Muscle of leg (tissue), 11 donors: ENCODE data around the gene GM2A. TPM values are rescaled to one million over a fixed set of nuclear protein-coding genes. Genes with fewer than 3 reads are reported as not detected.
A peak's percentile ranks its signal among the peaks of the same experiment; 100 is the strongest.
"Not testable (repeated sequence)": the region's sequence is repeated elsewhere in the genome, so short reads cannot be mapped to it uniquely, and the experiment has no call there.

Experiments
- DNase-seq: peaks from one replicate; pipeline ENCODE4 v3.0.0; 2013
- H3K27ac ChIP-seq: one replicate; pipeline ENCODE4 v1.5.1; 2013; ENCODE audit warnings: mild to moderate bottlenecking, low read length, control low read depth
- H3K27me3 ChIP-seq: one replicate; pipeline ENCODE4 v1.6.1; 2013; ENCODE audit warnings: low read length; ENCODE audit not compliant: control insufficient read depth, insufficient read depth
- H3K36me3 ChIP-seq: one replicate; pipeline ENCODE4 v1.6.1; 2013; ENCODE audit warnings: low read length; ENCODE audit not compliant: control insufficient read depth, insufficient read depth
- H3K4me1 ChIP-seq: one replicate; pipeline ENCODE4 v1.6.1; 2013; ENCODE audit warnings: low read length; ENCODE audit not compliant: control insufficient read depth, insufficient read depth
- H3K4me3 ChIP-seq: one replicate; pipeline ENCODE4 v1.5.1; 2013; ENCODE audit warnings: low read length, control low read depth
- H3K9me3 ChIP-seq: replicated peaks from 2 replicates; pipeline ENCODE4 v1.6.1; 2013; ENCODE audit warnings: low read depth, low read length; ENCODE audit not compliant: control insufficient read depth
- WGBS: methylation state at CpG from one replicate; pipeline ENCODE4 v1.1.5; 2013; ENCODE audit warnings: missing lambda C conversion rate; ENCODE audit not compliant: insufficient coverage; 5-methylcytosine and 5-hydroxymethylcytosine counted together
- polyA plus RNA-seq, 8 donors: library from polyadenylated mRNA; unstranded; fragments of 120-200 nt; gene quantifications; one replicate each; pipeline versions ENCODE4 v1.2.1 to v1.2.3, GENCODE V29; 2013; ENCODE audit warnings: inconsistent platforms in 1 of 8, low replicate concordance in 1 of 8; ENCODE audit not compliant: insufficient read length in 8 of 8, insufficient read depth in 1 of 8
- total RNA-seq: library from RNA; stranded (reverse); fragments of 120-200 nt; gene quantifications from one replicate; pipeline ENCODE4 v1.2.4, GENCODE V29; 2013

Gene GM2A
- total and polyA plus RNA-seq, 9 donors: 16.2 to 22.9 (median 19.9) TPM

- Histone ChIP-seq H3K27me3 (peaks cover 3% of the 10 kb centered on the region), H3K4me1 (peaks cover 42% of the 10 kb centered on the region), H3K9me3 (no peaks in the 10 kb centered on the region), H3K36me3 (no peaks in the 10 kb centered on the region), H3K27ac (peak overlapping the region; percentile 83), H3K4me3 (no peak overlapping the region)
- DNase-seq: peak; percentile 80
- WGBS: 19% methylated on average over 10 of the region's 14 CpGs
Measured at GRCh38 chr5:151238303-151238741, 14.7 kb upstream of the GM2A start.

GRCh38 chr5:151239237-151239861, 13.6 kb upstream of the GM2A start:
- H3K36me3 ChIP-seq: no peaks in the 10 kb centered on the region
- WGBS: 7% methylated on average over 11 of the region's 17 CpGs
- H3K27me3 ChIP-seq: peaks cover 3% of the 10 kb centered on the region
- peak overlapping the region; percentile 83 for H3K27ac ChIP-seq
- H3K4me3 ChIP-seq: no peak overlapping the region
- DNase-seq: peak; percentile 93
- H3K9me3 ChIP-seq: no peaks in the 10 kb centered on the region
- H3K4me1 ChIP-seq: peaks cover 39% of the 10 kb centered on the region

- not testable (repeated sequence) for DNase-seq, H3K4me3 ChIP-seq, H3K36me3 ChIP-seq, H3K27ac ChIP-seq, H3K9me3 ChIP-seq, H3K27me3 ChIP-seq
- WGBS: 100% methylated on average over 1 of the region's 10 CpGs
- H3K4me1 ChIP-seq: peaks cover 29% of the 10 kb centered on the region
Measured at GRCh38 chr5:151240268-151240835, 12.6 kb upstream of the GM2A start.

GRCh38 chr5:151240924-151241635, 11.9 kb upstream of the GM2A start:
- H3K4me3 ChIP-seq: no peak overlapping the region
- DNase-seq: no peak
- peaks cover 3% of the 10 kb centered on the region for H3K27me3 ChIP-seq
- no peaks in the 10 kb centered on the region for H3K9me3 ChIP-seq
- no peaks in the 10 kb centered on the region for H3K36me3 ChIP-seq
- WGBS: no CpG with 5 or more reads among the region's 2 CpGs
- H3K4me1 ChIP-seq: peaks cover 26% of the 10 kb centered on the region
- no peak overlapping the region for H3K27ac ChIP-seq

- Histone ChIP-seq H3K9me3 (no peaks in the 10 kb centered on the region), H3K27me3 (peaks cover 3% of the 10 kb centered on the region), H3K4me3 (no peak overlapping the region), H3K4me1 (peaks cover 17% of the 10 kb centered on the region), H3K36me3 (no peaks in the 10 kb centered on the region), H3K27ac (no peak overlapping the region)
- DNase-seq: no peak
- 79% methylated on average over 2 of the region's 4 CpGs for WGBS
Measured at GRCh38 chr5:151243127-151243526, 9.9 kb upstream of the GM2A start.

- no peak for DNase-seq
- no peak overlapping the region for H3K27ac ChIP-seq
- peaks cover 3% of the 10 kb centered on the region for H3K27me3 ChIP-seq
- no peak overlapping the region for H3K4me3 ChIP-seq
- WGBS: 60% methylated on average over 1 of the region's 4 CpGs
- no peaks in the 10 kb centered on the region for H3K9me3 ChIP-seq
- peaks cover 12% of the 10 kb centered on the region for H3K4me1 ChIP-seq
- no peaks in the 10 kb centered on the region for H3K36me3 ChIP-seq
Measured at GRCh38 chr5:151243564-151243963, 9.4 kb upstream of the GM2A start.

GRCh38 chr5:151244206-151244605, 8.8 kb upstream of the GM2A start:
- no peak overlapping the region for H3K27ac ChIP-seq
- H3K36me3 ChIP-seq: no peaks in the 10 kb centered on the region
- H3K27me3 ChIP-seq: peaks cover 3% of the 10 kb centered on the region
- peaks cover 6% of the 10 kb centered on the region for H3K4me1 ChIP-seq
- DNase-seq: no peak
- WGBS: 83% methylated on average over 1 of the region's 3 CpGs
- no peaks in the 10 kb centered on the region for H3K9me3 ChIP-seq
- H3K4me3 ChIP-seq: no peak overlapping the region

GRCh38 chr5:151245680-151246219, 7.2 kb upstream of the GM2A start:
- no CpG with 5 or more reads among the region's 4 CpGs for WGBS
- peaks cover 3% of the 10 kb centered on the region for H3K27me3 ChIP-seq
- H3K4me3 ChIP-seq: no peak overlapping the region

GRCh38 chr5:151248651-151249050, 4.3 kb upstream of the GM2A start:
- no peaks in the 10 kb centered on the region for H3K27me3 ChIP-seq
- H3K27ac ChIP-seq: no peak overlapping the region
- no peak for DNase-seq
- H3K9me3 ChIP-seq: no peaks in the 10 kb centered on the region
- no peak overlapping the region for H3K4me3 ChIP-seq
- 20% methylated on average over 1 of the region's 2 CpGs for WGBS
- H3K36me3 ChIP-seq: no peaks in the 10 kb centered on the region
- peaks cover 6% of the 10 kb centered on the region for H3K4me1 ChIP-seq

More at GRCh38 chr5:151245680-151246219, 7.2 kb upstream of the GM2A start:
- no peaks in the 10 kb centered on the region for H3K36me3 ChIP-seq
- no peak overlapping the region for H3K27ac ChIP-seq
- no peaks in the 10 kb centered on the region for H3K9me3 ChIP-seq
- no peaks in the 10 kb centered on the region for H3K4me1 ChIP-seq
- no peak for DNase-seq

GRCh38 chr5:151249281-151249680, 3.7 kb upstream of the GM2A start:
- H3K27me3 ChIP-seq: no peaks in the 10 kb centered on the region
- H3K4me3 ChIP-seq: no peak overlapping the region
- H3K27ac ChIP-seq: no peak overlapping the region
- H3K36me3 ChIP-seq: no peaks in the 10 kb centered on the region
- H3K9me3 ChIP-seq: no peaks in the 10 kb centered on the region
- peaks cover 8% of the 10 kb centered on the region for H3K4me1 ChIP-seq
- 60% methylated on average over 3 of the region's 5 CpGs for WGBS
- no peak for DNase-seq
